Neural cell (in vitro differentiated cells): Measurements from ENCODE around the gene CSN1S1. TPM values are rescaled to one million over a fixed set of nuclear protein-coding genes. Genes with fewer than 3 reads are reported as not detected.
"Not testable (repeated sequence)": the region's sequence is repeated elsewhere in the genome, so short reads cannot be mapped to it uniquely, and the experiment has no call there.

ENCODE experiments used
- H2AFZ ChIP-seq: fragments of 200-600, 300-800 bp; sonication (generic), shearing (Covaris generic); 2 replicates; pipeline ENCODE4 v1.6.0; 2014; ENCODE audit warnings: low read depth, mild to moderate bottlenecking, antibody characterized with exemption, low read length, moderate library complexity
- H3F3A ChIP-seq: fragments of 200-600 bp; shearing (Covaris generic); 2 replicates; pipeline ENCODE4 v1.6.1; 2016; ENCODE audit warnings: mild to moderate bottlenecking, moderate library complexity, mixed read lengths, antibody characterized with exemption, low read length; ENCODE audit not compliant: insufficient read depth, poor library complexity, severe bottlenecking
- H3K27ac ChIP-seq: fragments of 200-600, 300-800 bp; sonication (generic), shearing (Covaris generic); 2 replicates; pipeline ENCODE4 v1.5.1; 2014; ENCODE audit warnings: mild to moderate bottlenecking, low read length, moderate library complexity
- H3K27me3 ChIP-seq: fragments of 300-800, 200-600 bp; sonication (generic), shearing (Covaris generic); 2 replicates; pipeline ENCODE4 v1.6.0; 2014; ENCODE audit warnings: mild to moderate bottlenecking, low read depth, low read length, moderate library complexity; ENCODE audit not compliant: insufficient read depth
- H3K36me3 ChIP-seq: fragments of 300-800, 200-600 bp; sonication (generic), shearing (Covaris generic); 2 replicates; pipeline ENCODE4 v1.5.1; 2014; ENCODE audit warnings: mild to moderate bottlenecking, antibody characterized with exemption, low read length, moderate library complexity; ENCODE audit not compliant: insufficient read depth
- H3K4me2 ChIP-seq: fragments of 300-800, 200-600 bp; sonication (generic), shearing (Covaris generic); 2 replicates; pipeline ENCODE4 v1.6.0; 2014; ENCODE audit warnings: mild to moderate bottlenecking, low read length
- H3K4me3 ChIP-seq: fragments of 300-800, 200-600 bp; sonication (generic), shearing (Covaris generic); 2 replicates; pipeline ENCODE4 v1.5.1; 2014; ENCODE audit warnings: mild to moderate bottlenecking, low read length, moderate library complexity
- H3K79me2 ChIP-seq: fragments of 200-600 bp; shearing (Covaris generic); replicated peaks from 2 replicates; pipeline ENCODE4 v1.6.0; 2014; ENCODE audit warnings: mild to moderate bottlenecking, low read length, moderate library complexity; ENCODE audit not compliant: insufficient read depth
- H3K9ac ChIP-seq: fragments of 300-800, 200-600 bp; sonication (generic), shearing (Covaris generic); 2 replicates; pipeline ENCODE4 v1.6.1; 2016; ENCODE audit warnings: mild to moderate bottlenecking, low read length, mixed read lengths
- H3K9me2 ChIP-seq: fragments of 200-600 bp; shearing (Covaris generic); 2 replicates; pipeline ENCODE4 v1.6.1; 2016; ENCODE audit warnings: mild to moderate bottlenecking, low read length, mixed read lengths; ENCODE audit not compliant: insufficient read depth
- H3K9me3 ChIP-seq: fragments of 200-600, 300-800 bp; sonication (generic), shearing (Covaris generic); 2 replicates; pipeline ENCODE4 v1.6.1; 2016; ENCODE audit warnings: mild to moderate bottlenecking, mixed run types, low read length, moderate library complexity, mixed read lengths
- H4K20me1 ChIP-seq: fragments of 200-600 bp; shearing (Covaris generic); 2 replicates; pipeline ENCODE4 v1.6.1; 2016; ENCODE audit warnings: mild to moderate bottlenecking, mixed run types; ENCODE audit not compliant: insufficient read depth
- CTCF ChIP-seq: fragments of 450-650 bp; IDR thresholded peaks from 2 replicates; pipeline ENCODE4 v1.5.1; 2014; ENCODE audit warnings: antibody characterized with exemption, mild to moderate bottlenecking, moderate library complexity; ENCODE audit not compliant: poor library complexity, severe bottlenecking
- EP300 ChIP-seq: fragments of 450-650 bp; conservative IDR thresholded peaks from 2 replicates; pipeline ENCODE4 v1.6.1; 2014; ENCODE audit warnings: antibody characterized with exemption, mild to moderate bottlenecking, moderate library complexity; ENCODE audit not compliant: poor library complexity, severe bottlenecking
- EZH2 ChIP-seq: fragments of 200-600, 300-800 bp; shearing (Covaris generic), sonication (generic); IDR thresholded peaks from 2 replicates; pipeline ENCODE4 v1.6.1; 2014; ENCODE audit warnings: antibody characterized with exemption, low read length, borderline replicate concordance, mild to moderate bottlenecking; ENCODE audit not compliant: insufficient read depth, poor library complexity, severe bottlenecking
- MXI1 ChIP-seq: fragments of 450-650 bp; conservative IDR thresholded peaks from 2 replicates; pipeline ENCODE4 v1.6.1; 2014; ENCODE audit warnings: antibody characterized with exemption, mild to moderate bottlenecking; ENCODE audit not compliant: poor library complexity, severe bottlenecking
- POLR2AphosphoS5 ChIP-seq: IDR thresholded peaks from 2 replicates; pipeline ENCODE4 v1.6.1; 2012
- RAD21 ChIP-seq: fragments of 450-650 bp; conservative IDR thresholded peaks from 2 replicates; pipeline ENCODE4 v1.6.1; 2014; ENCODE audit warnings: antibody characterized with exemption, mild to moderate bottlenecking, moderate library complexity
- REST ChIP-seq: IDR thresholded peaks from 2 replicates; pipeline ENCODE4 v1.6.1; 2012; ENCODE audit warnings: borderline replicate concordance
- SMC3 ChIP-seq: fragments of 450-650 bp; conservative IDR thresholded peaks from 2 replicates; pipeline ENCODE4 v1.6.1; 2014; ENCODE audit warnings: antibody characterized with exemption, mild to moderate bottlenecking, moderate library complexity; ENCODE audit not compliant: poor library complexity
- TAF1 ChIP-seq: IDR thresholded peaks from 2 replicates; pipeline ENCODE4 v1.6.1; 2012; ENCODE audit warnings: low read depth
- polyA plus RNA-seq: library from polyadenylated mRNA; depleted of rRNA; stranded (reverse); fragments of >200 nt; gene quantifications from 2 replicates; pipeline ENCODE4 v1.2.3, GENCODE V29; 2014

Gene CSN1S1
- polyA plus RNA-seq, 1 donor from 2014 or later: not detected

GRCh38 chr4:69910016-69910782 lies 20.7 kb upstream of the CSN1S1 start:
- Histone ChIP-seq H3K36me3 (no peaks in the 10 kb centered on the region), H4K20me1 (no peaks in the 10 kb centered on the region), H2AFZ (no peak overlapping the region), H3F3A (no peaks in the 10 kb centered on the region), H3K9ac (no peak overlapping the region), H3K27ac (no peak overlapping the region), H3K9me3 (no peaks in the 10 kb centered on the region), H3K4me3 (no peak overlapping the region), H3K27me3 (no peaks in the 10 kb centered on the region), H3K79me2 (no peaks in the 10 kb centered on the region), H3K9me2 (no peaks in the 10 kb centered on the region), H3K4me2 (no peak overlapping the region)
- TF ChIP-seq MXI1 (no peak), CTCF (no peak), POLR2AphosphoS5 (no peak), SMC3 (no peak), REST (no peak), EP300 (no peak), RAD21 (no peak), TAF1 (no peak), EZH2 (no peak)

GRCh38 chr4:69920874-69921273 lies 10.0 kb upstream of the CSN1S1 start:
- Histone ChIP-seq H3K79me2 (no peaks in the 10 kb centered on the region), H3K9ac (no peak overlapping the region), H4K20me1 (no peaks in the 10 kb centered on the region), H3K9me3 (no peaks in the 10 kb centered on the region), H3K4me2 (no peak overlapping the region), H3K27ac (no peak overlapping the region), H3K4me3 (no peak overlapping the region), H3K27me3 (no peaks in the 10 kb centered on the region), H3K9me2 (no peaks in the 10 kb centered on the region), H2AFZ (no peak overlapping the region), H3K36me3 (no peaks in the 10 kb centered on the region), H3F3A (no peaks in the 10 kb centered on the region)
- no peak for TF ChIP-seq POLR2AphosphoS5
- TF ChIP-seq CTCF: no peak
- no peak for TF ChIP-seq EP300
- no peak for TF ChIP-seq REST
- no peak for TF ChIP-seq MXI1

DNA sequence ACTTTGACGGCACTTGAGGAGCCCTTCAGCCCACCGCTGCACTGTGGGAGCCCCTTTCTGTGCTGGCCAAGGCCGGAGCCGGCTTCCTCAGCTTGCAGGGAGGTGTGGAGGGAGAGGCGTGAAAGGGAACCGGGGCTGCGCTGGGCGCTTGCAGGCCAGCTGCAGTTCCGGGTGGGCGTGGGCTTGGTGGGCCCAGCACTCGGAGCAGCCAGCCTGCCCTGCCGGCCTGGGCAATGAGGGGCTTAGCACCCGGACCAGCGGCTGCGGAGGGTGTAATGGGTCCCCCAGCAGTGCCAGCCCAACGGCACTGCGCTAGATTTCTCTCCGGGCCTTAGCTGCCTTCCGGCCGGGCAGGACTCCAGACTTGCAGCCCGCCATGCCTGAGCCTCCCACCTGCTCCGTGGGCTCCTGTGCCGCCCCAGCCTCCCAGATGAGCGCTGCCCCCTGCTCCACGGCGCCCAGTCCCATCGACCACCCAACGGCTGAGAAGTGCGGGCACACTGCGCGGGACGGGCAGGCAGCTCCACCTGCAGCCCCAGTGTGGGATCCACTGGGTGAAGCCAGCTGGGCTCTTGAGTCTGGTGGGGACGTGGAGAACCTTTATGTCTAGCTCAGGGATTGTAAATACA lies 7.0 kb upstream of the CSN1S1 start:
- H3K79me2 ChIP-seq, H2AFZ ChIP-seq, H4K20me1 ChIP-seq, H3F3A ChIP-seq, H3K4me2 ChIP-seq, H3K27me3 ChIP-seq, H3K9ac ChIP-seq, H3K27ac ChIP-seq, H3K4me3 ChIP-seq, H3K9me2 ChIP-seq, H3K9me3 ChIP-seq, H3K36me3 ChIP-seq: not testable (repeated sequence)
